Measurements from ENCODE around the gene AQP12A.
"Not testable (repeated sequence)": the region's sequence is repeated elsewhere in the genome, so short reads cannot be mapped to it uniquely, and the experiment has no call there.

The AQP12A gene

DNA sequence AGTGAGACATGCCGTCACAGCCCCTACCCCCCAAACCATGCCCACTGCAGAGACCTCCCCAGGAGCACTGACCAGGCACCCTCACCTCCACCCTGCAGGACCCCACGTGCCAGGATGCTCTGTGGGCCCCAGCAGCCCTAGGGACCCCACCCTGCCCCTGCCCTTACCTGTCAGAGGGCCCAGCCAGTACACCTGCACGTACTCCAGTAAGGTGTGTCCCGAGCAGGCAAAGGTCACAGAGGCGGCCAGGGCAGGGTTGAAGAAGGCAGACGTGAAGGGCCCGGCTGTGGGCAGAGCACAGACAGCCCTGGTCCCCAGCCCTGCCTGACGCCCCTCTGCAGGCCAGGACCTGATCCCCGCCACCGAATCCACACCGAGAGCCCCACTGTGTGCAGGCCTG, 11.5 kb upstream of the AQP12A start:
- not testable (repeated sequence) for DNase-seq (ENCODE audit: low read depth); H3K4me3 ChIP-seq (ENCODE audit: control insufficient read depth, low read depth, low read length)

DNA sequence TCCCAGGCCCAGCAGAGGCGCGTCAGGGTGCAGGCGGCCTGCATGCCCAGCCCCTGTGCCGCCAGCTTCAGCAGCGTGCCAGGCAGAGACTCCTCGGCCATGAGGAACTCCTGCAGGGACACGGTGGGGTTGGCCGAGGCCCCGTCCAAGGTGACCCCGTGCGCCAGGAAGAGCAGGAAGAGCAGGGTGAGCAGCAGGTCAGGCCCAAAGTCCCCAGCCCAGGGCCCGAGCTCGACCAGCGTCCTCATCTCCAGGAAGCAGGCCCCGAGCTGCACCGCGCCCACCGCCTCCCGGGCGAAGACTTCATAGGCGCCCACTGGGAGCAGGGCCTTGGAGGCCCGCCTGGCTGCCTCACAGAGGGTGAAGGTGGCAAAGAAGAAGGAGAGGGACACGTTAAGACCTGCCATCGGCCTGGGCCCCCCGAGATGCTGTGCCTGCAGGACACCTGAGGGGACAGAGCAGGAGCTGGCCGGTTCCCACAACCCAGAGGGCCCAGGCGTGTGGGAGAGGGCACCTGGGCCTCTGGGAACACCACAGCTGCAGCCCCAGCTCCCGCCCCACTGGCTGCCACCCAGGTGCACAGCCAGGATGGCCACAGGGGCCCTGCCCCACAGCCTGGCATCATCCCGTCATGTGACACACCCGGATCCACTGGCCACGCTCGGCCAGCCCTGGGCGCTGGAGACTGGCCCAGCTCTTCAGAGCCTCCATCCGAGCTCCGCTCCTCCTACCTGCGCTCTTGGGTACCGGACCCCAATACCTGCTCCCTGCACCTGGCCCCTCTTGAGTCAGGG, 9.0 kb upstream of the AQP12A start, which contains the start of gene AQP12B:
AQP12B (minus strand) TSS at position 455 of the 794 bp plus-strand sequence; CDS start at position 407, 48 bp downstream.
- not testable (repeated sequence) for H3K4me3 ChIP-seq (ENCODE audit: control insufficient read depth, low read depth, low read length); DNase-seq (ENCODE audit: low read depth)

DNA sequence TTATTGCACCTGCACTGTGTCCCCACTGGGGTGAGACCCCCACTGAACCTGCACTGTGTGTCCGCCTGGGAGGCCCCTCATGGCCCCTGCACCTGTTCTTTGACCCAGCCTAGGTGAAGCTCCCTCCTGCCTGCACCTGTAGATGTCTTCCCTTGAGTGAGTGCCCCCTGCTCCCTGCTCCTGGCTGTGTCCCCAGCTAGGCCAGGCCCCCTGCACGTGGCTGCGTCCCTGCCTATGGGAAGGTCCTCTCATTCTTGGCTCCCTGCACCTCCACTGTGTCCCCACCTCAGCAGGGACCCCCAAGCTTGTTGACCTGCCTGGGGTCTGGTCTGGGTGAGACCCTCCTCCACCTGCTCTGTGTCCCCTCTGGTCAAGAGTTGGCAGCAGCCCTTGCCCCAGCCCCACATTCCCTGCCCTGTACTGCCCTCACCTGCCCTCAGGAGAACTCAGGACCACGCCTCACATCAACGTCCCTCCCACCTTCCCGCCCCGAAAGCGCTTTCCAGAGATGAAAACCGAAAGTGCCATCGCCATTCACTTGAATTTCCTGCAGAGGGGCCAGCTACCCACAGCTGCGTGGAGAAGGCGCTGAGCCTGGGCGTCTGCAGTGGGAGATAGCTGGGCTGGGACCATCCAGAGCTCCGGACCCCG, 8.2 kb upstream of the AQP12A start:
- H3K4me3 ChIP-seq (ENCODE audit: control insufficient read depth, low read depth, low read length); DNase-seq (ENCODE audit: low read depth): not testable (repeated sequence)

DNA sequence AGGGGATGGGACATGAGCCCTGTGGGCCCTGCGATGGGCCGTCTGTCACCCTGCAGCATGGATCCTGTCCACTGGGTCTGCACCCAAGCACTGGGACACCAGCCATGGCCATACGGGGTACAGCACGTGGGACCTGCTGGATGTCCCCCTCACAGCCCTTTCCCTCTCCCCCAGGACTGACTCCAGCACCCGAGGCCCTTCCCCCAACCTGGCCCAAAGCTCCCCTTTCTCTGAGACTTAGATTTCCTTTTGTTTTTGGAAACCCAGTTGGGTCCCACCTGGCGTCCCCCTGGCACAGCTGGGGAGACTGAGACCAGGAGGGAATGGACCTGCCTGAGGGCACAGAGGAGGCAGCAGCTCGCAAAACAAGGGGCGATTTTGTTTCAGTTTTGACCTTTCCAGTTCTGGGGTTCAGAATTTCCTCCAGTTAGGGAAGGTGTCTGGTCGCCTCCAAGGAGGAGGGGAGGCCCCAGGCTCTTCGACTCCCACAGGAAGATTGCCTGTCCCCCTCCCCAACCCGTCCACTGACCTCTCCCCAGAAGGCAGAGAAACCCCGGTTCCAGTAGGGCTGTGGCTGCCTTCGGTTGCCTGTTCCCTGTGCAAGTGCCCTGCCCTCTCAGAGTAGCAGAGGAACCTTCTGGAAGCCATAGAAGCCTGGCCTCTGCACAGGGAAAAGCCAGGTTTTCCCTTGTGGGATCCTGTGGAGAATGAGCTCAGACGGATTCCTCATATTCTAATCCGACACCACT, 7.5 kb upstream of the AQP12A start:
- H3K4me3 ChIP-seq (ENCODE audit: control insufficient read depth, low read depth, low read length); DNase-seq (ENCODE audit: low read depth): not testable (repeated sequence)

DNA sequence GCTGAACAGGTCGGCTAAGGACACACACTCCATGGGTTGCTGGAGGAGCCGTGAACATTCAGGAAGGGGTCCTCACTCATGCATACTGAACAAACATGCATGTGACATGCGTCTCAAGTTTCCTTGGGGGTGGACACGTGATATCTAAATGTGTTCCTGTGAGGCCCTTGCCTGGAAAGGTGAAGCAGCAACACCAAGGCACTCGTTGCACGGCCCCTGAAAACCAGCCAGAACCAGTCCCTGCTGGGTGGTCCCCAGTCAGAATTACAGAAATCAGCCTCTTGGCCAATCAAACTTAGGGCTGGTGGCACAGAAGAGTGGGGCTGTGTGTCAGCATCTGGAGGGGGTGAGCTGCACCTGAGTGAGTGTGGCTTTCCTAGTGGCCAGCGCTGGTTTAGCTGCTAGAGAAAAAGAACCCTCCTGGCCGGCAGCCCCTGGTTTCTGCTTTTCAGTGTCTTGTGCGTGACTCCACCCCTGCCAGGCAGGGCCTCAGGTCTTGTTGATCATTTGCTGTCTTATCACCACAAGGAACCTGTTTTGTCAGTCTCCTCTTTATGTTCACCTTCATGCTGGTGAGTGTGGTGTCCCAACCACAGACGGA, 5.8 kb upstream of the AQP12A start:
- no peak for DNase-seq (ENCODE audit: low read depth)
- TF ChIP-seq, protein P1, sequence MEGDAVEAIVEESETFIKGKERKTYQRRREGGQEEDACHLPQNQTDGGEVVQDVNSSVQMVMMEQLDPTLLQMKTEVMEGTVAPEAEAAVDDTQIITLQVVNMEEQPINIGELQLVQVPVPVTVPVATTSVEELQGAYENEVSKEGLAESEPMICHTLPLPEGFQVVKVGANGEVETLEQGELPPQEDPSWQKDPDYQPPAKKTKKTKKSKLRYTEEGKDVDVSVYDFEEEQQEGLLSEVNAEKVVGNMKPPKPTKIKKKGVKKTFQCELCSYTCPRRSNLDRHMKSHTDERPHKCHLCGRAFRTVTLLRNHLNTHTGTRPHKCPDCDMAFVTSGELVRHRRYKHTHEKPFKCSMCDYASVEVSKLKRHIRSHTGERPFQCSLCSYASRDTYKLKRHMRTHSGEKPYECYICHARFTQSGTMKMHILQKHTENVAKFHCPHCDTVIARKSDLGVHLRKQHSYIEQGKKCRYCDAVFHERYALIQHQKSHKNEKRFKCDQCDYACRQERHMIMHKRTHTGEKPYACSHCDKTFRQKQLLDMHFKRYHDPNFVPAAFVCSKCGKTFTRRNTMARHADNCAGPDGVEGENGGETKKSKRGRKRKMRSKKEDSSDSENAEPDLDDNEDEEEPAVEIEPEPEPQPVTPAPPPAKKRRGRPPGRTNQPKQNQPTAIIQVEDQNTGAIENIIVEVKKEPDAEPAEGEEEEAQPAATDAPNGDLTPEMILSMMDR (conservative IDR thresholded peaks at IDR 0.05; ENCODE audit: control insufficient read depth, insufficient read depth, low read depth, low read length): no peak
- H3K4me3 ChIP-seq (ENCODE audit: control insufficient read depth, low read depth, low read length): no peak overlapping the region

DNA sequence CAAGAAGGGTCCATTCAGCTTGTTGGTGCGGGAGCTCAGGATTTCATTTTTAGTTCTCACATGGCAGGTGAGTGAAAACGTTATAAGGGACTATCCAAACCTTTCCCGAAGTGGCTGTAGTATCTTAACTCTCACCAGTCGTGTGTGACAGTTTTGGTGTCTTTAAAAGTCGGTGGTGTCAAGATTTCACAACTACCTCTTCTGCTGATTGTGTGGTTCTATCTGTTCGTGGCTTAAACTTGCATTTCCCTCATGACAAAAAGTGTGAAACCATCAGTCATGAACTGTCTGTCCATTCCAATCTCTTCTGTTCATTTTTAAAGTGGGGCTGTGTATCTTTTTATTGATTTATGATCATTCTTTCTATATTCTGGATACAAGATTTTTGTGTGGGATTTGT, 5.2 kb upstream of the AQP12A start:
- H3K4me3 ChIP-seq (ENCODE audit: control insufficient read depth, low read depth, low read length): no peak overlapping the region
- TF ChIP-seq, protein P1 (conservative IDR thresholded peaks at IDR 0.05; ENCODE audit: control insufficient read depth, insufficient read depth, low read depth, low read length): no peak
- no peak for DNase-seq (ENCODE audit: low read depth)

DNA sequence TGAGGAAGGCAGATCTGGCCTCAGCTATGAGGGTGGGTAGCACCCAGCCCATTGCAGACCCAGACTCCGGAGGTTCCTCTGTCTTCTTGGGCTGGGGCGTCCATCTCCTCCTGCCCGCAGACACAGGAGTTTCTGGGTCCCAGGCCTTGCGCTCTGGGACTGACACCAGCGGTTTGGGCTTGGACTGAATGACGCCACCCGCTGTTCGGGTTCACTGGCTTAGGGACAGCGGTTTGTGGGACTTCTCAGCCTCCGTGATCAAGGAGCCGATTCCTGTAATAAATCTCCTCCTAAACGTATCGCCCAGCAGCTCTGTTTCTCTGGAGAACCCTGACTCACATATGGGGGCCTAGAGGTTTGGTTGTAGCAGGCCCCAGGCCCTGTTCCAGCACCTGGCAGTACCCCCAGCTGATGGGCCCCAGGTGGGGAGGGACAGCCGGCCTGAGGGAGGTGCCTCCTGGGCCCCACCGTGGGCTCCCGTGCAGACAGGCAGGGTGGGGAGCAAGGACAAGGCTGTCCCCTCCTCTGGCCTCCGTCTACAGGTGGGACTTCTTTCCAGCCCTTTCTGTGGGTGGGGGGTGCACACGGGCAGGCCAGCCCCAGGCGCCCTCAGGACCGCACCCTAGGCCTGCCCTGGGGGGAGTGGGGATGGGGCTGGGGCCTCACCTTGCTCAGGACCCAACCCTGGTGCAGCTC, 4.5 kb upstream of the AQP12A start:
- TF ChIP-seq, protein P1 (conservative IDR thresholded peaks at IDR 0.05; ENCODE audit: control insufficient read depth, insufficient read depth, low read depth, low read length): no peak
- no peak overlapping the region for H3K4me3 ChIP-seq (ENCODE audit: control insufficient read depth, low read depth, low read length)
- DNase-seq (ENCODE audit: low read depth): no peak

DNA sequence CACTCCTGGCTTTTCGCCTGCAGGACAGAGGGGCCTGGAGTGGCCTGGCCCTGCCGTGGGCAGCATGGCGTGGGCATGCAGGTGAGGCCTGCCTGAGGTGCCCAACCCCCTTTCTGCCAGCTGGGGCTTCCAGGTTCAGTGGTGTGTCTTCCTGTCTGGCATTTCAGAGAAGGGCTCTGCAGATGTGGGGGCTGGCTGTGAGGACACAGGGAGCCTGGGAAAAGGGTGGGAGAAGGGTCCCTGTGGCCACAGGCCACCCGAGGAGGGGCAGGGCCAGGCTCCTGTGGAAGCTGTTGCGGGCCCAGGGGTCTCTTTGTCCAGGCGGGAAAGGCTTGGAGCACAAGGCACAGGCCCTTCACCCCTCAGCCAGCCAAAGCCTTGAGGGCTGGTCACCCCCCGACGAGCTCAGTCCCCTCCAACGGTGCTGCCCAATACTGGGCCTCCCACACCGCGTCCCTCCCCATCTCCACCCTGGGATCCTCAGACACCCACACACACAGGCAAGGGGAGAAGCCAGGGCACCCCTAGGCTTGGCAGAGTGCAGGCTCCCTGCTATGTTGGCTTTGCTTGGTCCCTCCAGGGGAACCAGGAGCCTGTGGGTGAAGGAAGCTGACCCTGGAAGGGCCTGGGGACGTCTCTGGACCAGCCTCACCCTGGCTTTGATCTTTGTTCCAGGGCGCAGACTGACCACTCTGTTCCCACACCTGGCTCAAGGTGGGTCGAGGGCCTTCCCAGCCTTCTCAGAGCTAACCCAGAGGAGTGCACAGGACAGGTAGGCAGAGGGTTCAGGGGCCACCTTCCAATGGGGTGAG, 3.7 kb upstream of the AQP12A start:
- TF ChIP-seq, protein P1 (conservative IDR thresholded peaks at IDR 0.05; ENCODE audit: control insufficient read depth, insufficient read depth, low read depth, low read length): no peak
- no peak for DNase-seq (ENCODE audit: low read depth)
- H3K4me3 ChIP-seq (ENCODE audit: control insufficient read depth, low read depth, low read length): no peak overlapping the region

All from fibroblast of mammary gland (primary cell).